Keratinocyte (primary cell): ENCODE measurements around the gene ZNF407. TPM values are rescaled to one million over a fixed set of nuclear protein-coding genes. Genes with fewer than 3 reads are reported as not detected.

Experiments
- DNase-seq: peaks from one replicate; pipeline ENCODE4 v3.0.0-alpha.2; 2011; ENCODE audit warnings: low read depth, missing footprints, low spot score
- FAIRE-seq: peaks from 2 replicates; lab custom pipeline; 2011; peaks lifted over from hg19 to GRCh38; lab: Jason Lieb, UNC
- H2AFZ ChIP-seq: 2 replicates; pipeline ENCODE4 v1.6.0; 2012; ENCODE audit warnings: low read length, control low read depth, inconsistent platforms; ENCODE audit not compliant: control insufficient read depth
- H3K27ac ChIP-seq: 2 replicates; pipeline ENCODE4 v1.5.1; 2011; ENCODE audit warnings: low read length; ENCODE audit not compliant: control insufficient read depth, insufficient read depth
- H3K27me3 ChIP-seq: 3 replicates; pipeline ENCODE4 v1.6.0; 2011; ENCODE audit warnings: low read length; ENCODE audit not compliant: control insufficient read depth, insufficient read depth; ENCODE audit errors: extremely low read depth
- H3K36me3 ChIP-seq, 2 experiments: 2 replicates in 1 of 2; 3 replicates in 1 of 2; pipeline ENCODE4 v1.5.1; 2011; ENCODE audit warnings: low read length in 2 of 2, mild to moderate bottlenecking in 1 of 2; ENCODE audit not compliant: control insufficient read depth in 2 of 2, insufficient read depth in 2 of 2; ENCODE audit errors: extremely low read depth in 1 of 2
- H3K4me1 ChIP-seq: 3 replicates; pipeline ENCODE4 v1.5.1; 2011; ENCODE audit warnings: low read length; ENCODE audit not compliant: control insufficient read depth, insufficient read depth; ENCODE audit errors: extremely low read depth
- H3K4me2 ChIP-seq: 3 replicates; pipeline ENCODE4 v1.6.0; 2011; ENCODE audit warnings: low read depth, low read length; ENCODE audit not compliant: control insufficient read depth, insufficient read depth; ENCODE audit errors: extremely low read depth
- H3K4me3 ChIP-seq, 3 experiments: fragments of 200-600 bp in 1 of 3; sonication (generic) in 1 of 3; 2 replicates in 2 of 3; 3 replicates in 1 of 3; pipeline ENCODE4 v1.5.1; 2011 to 2016; ENCODE audit warnings: low read length in 3 of 3, mild to moderate bottlenecking in 3 of 3, control low read depth in 2 of 3, inconsistent platforms in 1 of 3, low read depth in 1 of 3, mixed read lengths in 1 of 3, mixed run types in 1 of 3, moderate library complexity in 1 of 3; ENCODE audit not compliant: control insufficient read depth in 2 of 3, insufficient read depth in 2 of 3; ENCODE audit errors: extremely low read depth in 1 of 3
- H3K79me2 ChIP-seq: 2 replicates; pipeline ENCODE4 v1.6.0; 2012; ENCODE audit warnings: low read length; ENCODE audit not compliant: control insufficient read depth, insufficient read depth
- H3K9ac ChIP-seq: 3 replicates; pipeline ENCODE4 v1.6.0; 2011; ENCODE audit warnings: low read length; ENCODE audit not compliant: control insufficient read depth, insufficient read depth; ENCODE audit errors: extremely low read depth
- H3K9me1 ChIP-seq: 3 replicates; pipeline ENCODE4 v1.6.0; 2011; ENCODE audit warnings: low read length; ENCODE audit not compliant: control insufficient read depth, insufficient read depth; ENCODE audit errors: extremely low read depth
- H3K9me3 ChIP-seq: 2 replicates; pipeline ENCODE4 v1.5.1; 2012; ENCODE audit warnings: low read depth, low read length; ENCODE audit not compliant: control insufficient read depth
- H4K20me1 ChIP-seq: 3 replicates; pipeline ENCODE4 v1.6.0; 2011; ENCODE audit warnings: low read length; ENCODE audit not compliant: control insufficient read depth, insufficient read depth; ENCODE audit errors: extremely low read depth
- CTCF ChIP-seq, 3 experiments: IDR thresholded peaks in 1 of 3; conservative IDR thresholded peaks in 1 of 3; optimal IDR thresholded peaks in 1 of 3; 2 replicates in 2 of 3; 3 replicates in 1 of 3; pipeline versions ENCODE3 to v1.5.1; 2011; ENCODE audit warnings: low read length in 3 of 3, mild to moderate bottlenecking in 3 of 3, moderate library complexity in 2 of 3, control low read depth in 1 of 3, inconsistent platforms in 1 of 3; ENCODE audit not compliant: insufficient read depth in 2 of 3; ENCODE audit errors: extremely low read depth in 1 of 3
- EZH2 ChIP-seq: IDR thresholded peaks from one replicate; pipeline ENCODE4 v1.6.1; 2012; ENCODE audit warnings: inconsistent platforms, mild to moderate bottlenecking, low read length, moderate library complexity
- dilution Hi-C: fragments of 300-500 bp; cut with MboI; formaldehyde crosslinking; loops from one replicate; pipeline ENCODE4 v1.7.0; 2020; ENCODE audit warnings: low sequenced_read_pairs; ENCODE audit not compliant: extremely low pct_ligation_motif_present
- polyA plus RNA-seq, 5 experiments: library from polyadenylated mRNA; depleted of rRNA in 3 of 5; stranded (reverse) in 3 of 5; stranded (forward) in 1 of 5; unstranded in 1 of 5; fragments of >200 nt; gene quantifications; 1 replicate in 1 of 5; 2 replicates in 3 of 5; 3 replicates in 1 of 5; pipeline versions ENCODE4 v1.2.1 to v1.2.3, GENCODE V29; 2011 to 2012; ENCODE audit warnings: missing spikeins in 2 of 5, low read depth in 1 of 5, low replicate concordance in 1 of 5

ZNF407 gene
- polyA plus RNA-seq, 1 donor (not counting 4 experiments of a cell fraction or from before 2014, with no cell fraction given): 3.8 TPM

GRCh38 chr18:74577019-74577418 lies 20.7 kb upstream of the ZNF407 start:
- H3K9ac ChIP-seq: no peak overlapping the region
- TF ChIP-seq CTCF (optimal IDR thresholded peaks at IDR 0.05 in 1 of 3, IDR thresholded peaks at IDR 0.05 in 1 of 3, conservative IDR thresholded peaks at IDR 0.05 in 1 of 3; ENCODE audit: extremely low read depth in 1 of 3, insufficient read depth in 2 of 3, low read length in 3 of 3): no peak
- TF ChIP-seq EZH2: no peak
- no peaks in the 10 kb centered on the region for H3K9me3 ChIP-seq
- DNase-seq (no peak), FAIRE-seq (no peak)
- H3K4me1 ChIP-seq: no peaks in the 10 kb centered on the region
- dilution Hi-C loops: no loop called here
- H3K4me3 ChIP-seq: no peak overlapping the region
- H3K27me3 ChIP-seq: no peaks in the 10 kb centered on the region
- no peak overlapping the region for H3K4me2 ChIP-seq
- no peaks in the 10 kb centered on the region for H3K79me2 ChIP-seq
- no peaks in the 10 kb centered on the region for H4K20me1 ChIP-seq
- no peak overlapping the region for H2AFZ ChIP-seq
- H3K9me1 ChIP-seq: no peaks in the 10 kb centered on the region
- H3K27ac ChIP-seq: no peak overlapping the region
- no peaks in the 10 kb centered on the region for H3K36me3 ChIP-seq

GRCh38 chr18:74579496-74580065 lies 18.1 kb upstream of the ZNF407 start:
- no peaks in the 10 kb centered on the region for H3K27me3 ChIP-seq
- H3K9me1 ChIP-seq: no peaks in the 10 kb centered on the region
- H4K20me1 ChIP-seq: no peaks in the 10 kb centered on the region
- no peak for FAIRE-seq
- no peaks in the 10 kb centered on the region for H3K4me1 ChIP-seq
- H3K27ac ChIP-seq: no peak overlapping the region
- dilution Hi-C loops: no loop called here
- H3K4me3 ChIP-seq: no peak overlapping the region
- TF ChIP-seq CTCF (optimal IDR thresholded peaks at IDR 0.05 in 1 of 3, IDR thresholded peaks at IDR 0.05 in 1 of 3, conservative IDR thresholded peaks at IDR 0.05 in 1 of 3; ENCODE audit: extremely low read depth in 1 of 3, insufficient read depth in 2 of 3, low read length in 3 of 3) (no peak), EZH2 (no peak)
- no peaks in the 10 kb centered on the region for H3K9me3 ChIP-seq
- no peak overlapping the region for H2AFZ ChIP-seq
- H3K4me2 ChIP-seq: no peak overlapping the region
- no peak for DNase-seq
- H3K79me2 ChIP-seq: no peaks in the 10 kb centered on the region
- no peak overlapping the region for H3K9ac ChIP-seq
- H3K36me3 ChIP-seq: no peaks in the 10 kb centered on the region
